SK-N-SH (cell line): Measurements from ENCODE around the gene SRPK1.

Source experiments
- CTCF ChIP-seq: fragments of 200-600 bp; sonication (generic); IDR thresholded peaks from 2 replicates; pipeline ENCODE4 v1.6.1; 2017; ENCODE audit warnings: antibody characterized with exemption, mild to moderate bottlenecking, moderate library complexity
- EP300 ChIP-seq, 2 experiments: IDR thresholded peaks; 2 replicates each; pipeline versions ENCODE4 v1.4.0 to v1.6.1; 2012; ENCODE audit warnings: borderline replicate concordance in 1 of 2, low read depth in 1 of 2, low read length in 1 of 2
- EZH2phosphoT487 ChIP-seq: fragments of 200-600 bp; sonication (generic); IDR thresholded peaks from 2 replicates; pipeline ENCODE4 v1.6.1; 2017; ENCODE audit warnings: low read depth, mixed run types, mild to moderate bottlenecking, antibody characterized with exemption, moderate library complexity, borderline replicate concordance
- GABPA ChIP-seq: IDR thresholded peaks from 2 replicates; pipeline ENCODE4 v1.4.0; 2012; ENCODE audit warnings: low read depth, mild to moderate bottlenecking
- GATA2 ChIP-seq: sonication (generic); formaldehyde crosslinking; IDR thresholded peaks from 2 replicates; pipeline ENCODE4 v1.5.0; 2020; ENCODE audit warnings: mild to moderate bottlenecking, missing genetic modification reagents
- MAX ChIP-seq: IDR thresholded peaks from 2 replicates; pipeline ENCODE4 v1.4.0; 2012; ENCODE audit warnings: low read depth
- MEF2A ChIP-seq: IDR thresholded peaks from 2 replicates; pipeline ENCODE4 v1.4.0; 2012; ENCODE audit warnings: low read depth, borderline replicate concordance
- PBX3 ChIP-seq: IDR thresholded peaks from 2 replicates; pipeline ENCODE4; 2012
- POLR2AphosphoS5 ChIP-seq: IDR thresholded peaks from 2 replicates; pipeline ENCODE4 v1.6.1; 2012; ENCODE audit warnings: low read depth, low read length
- RCOR1 ChIP-seq: fragments of 150-350 bp; IDR thresholded peaks from 2 replicates; pipeline ENCODE4 v1.6.1; 2017; ENCODE audit warnings: antibody characterized with exemption, low read length
- REST ChIP-seq: IDR thresholded peaks from 2 replicates; pipeline ENCODE4 v1.6.1; 2012; ENCODE audit warnings: mild to moderate bottlenecking, low read depth, low read length, moderate library complexity
- USF2 ChIP-seq: fragments of 150-350 bp; IDR thresholded peaks from 2 replicates; pipeline ENCODE4 v1.6.1; 2017; ENCODE audit warnings: antibody characterized with exemption, low read length, low read depth, borderline replicate concordance
- YY1 ChIP-seq: IDR thresholded peaks from 2 replicates; pipeline ENCODE4 v1.4.0; 2012; ENCODE audit warnings: low read depth, mild to moderate bottlenecking

- TF ChIP-seq MEF2A (no peak), CTCF (no peak), EP300 (IDR thresholded peaks at IDR 0.05; ENCODE audit: borderline replicate concordance in 1 of 2, low read depth in 1 of 2, low read length in 1 of 2) (no peak), MAX (no peak), GATA2 (CRISPR knock-in tag) (no peak), PBX3 (no peak), GABPA (no peak), RCOR1 (no peak), YY1 (no peak), EZH2phosphoT487 (no peak), REST (no peak), USF2 (no peak), POLR2AphosphoS5 (no peak)
Observed at GRCh38 chr6:35852994-35853393, 67.9 kb downstream of the SRPK1 start.
